PC-3 (cell line): ENCODE measurements around the gene PNMA3. TPM values are rescaled to one million over a fixed set of nuclear protein-coding genes. Genes with fewer than 3 reads are reported as not detected.
"Not testable (repeated sequence)": the region's sequence is repeated elsewhere in the genome, so short reads cannot be mapped to it uniquely, and the experiment has no call there.

Experiments used
- ATAC-seq: fragments of 200-7000 bp; cut with Tn5 transposase; 2 replicates; pipeline ENCODE4 v1.9.1; 2020; ENCODE audit warnings: mild to moderate bottlenecking, moderate library complexity
- BruUV-seq: library from RNA; stranded (reverse); fragments of 400-500 nt; replicated peaks from 2 replicates; lab custom pipeline; 2021; lab: Mats Ljungman, UMichigan
- CTCF ChIA-PET: fragments of 300-600 bp; sonication (Branson Sonifier 250); formaldehyde crosslinking; loops from one replicate; lab custom pipeline; 2022; ENCODE audit warnings: antibody characterized with exemption; lab: Charles Lee
- POLR2A ChIA-PET: fragments of 300-600 bp; sonication (Branson Sonifier 250); formaldehyde crosslinking; loops from one replicate; lab custom pipeline; 2022; ENCODE audit warnings: antibody characterized with exemption; ENCODE audit not compliant: unreplicated experiment; lab: Charles Lee
- DNase-seq: peaks from one replicate; pipeline ENCODE4 v3.0.0-alpha.2; 2015
- H2AFZ ChIP-seq: fragments of 300-600 bp; sonication (generic); 2 replicates; pipeline ENCODE4 v1.6.0; 2016; ENCODE audit warnings: antibody characterized with exemption, low read length
- H3F3A ChIP-seq: fragments of 300-600 bp; sonication (generic); one replicate; pipeline ENCODE4 v1.6.0; 2017; ENCODE audit warnings: antibody characterized with exemption, low read length, control low read depth, mild to moderate bottlenecking; ENCODE audit not compliant: unreplicated experiment
- H3K27ac ChIP-seq: fragments of 300-600 bp; sonication (generic); 2 replicates; pipeline ENCODE4 v1.5.1; 2016; ENCODE audit warnings: mild to moderate bottlenecking, low read length
- H3K27me3 ChIP-seq: fragments of 300-600 bp; sonication (generic); 2 replicates; pipeline ENCODE4 v1.6.1; 2016; ENCODE audit warnings: low read length, mixed read lengths
- H3K36me3 ChIP-seq: fragments of 300-600 bp; sonication (generic); 2 replicates; pipeline ENCODE4 v1.6.1; 2016; ENCODE audit warnings: low read depth, mixed run types, low read length, mixed read lengths
- H3K4me1 ChIP-seq: fragments of 300-600 bp; sonication (generic); 2 replicates; pipeline ENCODE4 v1.5.1; 2016; ENCODE audit warnings: low read length; ENCODE audit not compliant: insufficient read depth
- H3K4me2 ChIP-seq: fragments of 300-600 bp; sonication (generic); 2 replicates; pipeline ENCODE4 v1.6.0; 2016; ENCODE audit warnings: low read length
- H3K4me3 ChIP-seq: fragments of 300-600 bp; sonication (generic); 2 replicates; pipeline ENCODE4 v1.5.1; 2016; ENCODE audit warnings: mild to moderate bottlenecking, low read length, mixed read lengths
- H3K79me2 ChIP-seq: fragments of 300-600 bp; sonication (generic); 2 replicates; pipeline ENCODE4 v1.6.1; 2017; ENCODE audit warnings: low read length, mixed read lengths
- H3K9ac ChIP-seq: fragments of 300-600 bp; sonication (generic); 2 replicates; pipeline ENCODE4 v1.6.0; 2016; ENCODE audit warnings: mild to moderate bottlenecking, low read length
- H3K9me2 ChIP-seq: fragments of 300-600 bp; sonication (generic); replicated peaks from 2 replicates; pipeline ENCODE4 v1.6.1; 2016; ENCODE audit warnings: mixed run types, low read length, mixed read lengths
- H3K9me3 ChIP-seq: fragments of 300-600 bp; sonication (generic); 2 replicates; pipeline ENCODE4 v1.6.1; 2016; ENCODE audit warnings: low read length, mixed read lengths
- H4K20me1 ChIP-seq: fragments of 300-600 bp; sonication (generic); 2 replicates; pipeline ENCODE4 v1.6.1; 2016; ENCODE audit warnings: low read length, mixed read lengths
- CTCF ChIP-seq: fragments of 300-600 bp; sonication (generic); conservative IDR thresholded peaks from 2 replicates; pipeline ENCODE4 v1.5.1; 2017; ENCODE audit warnings: antibody characterized with exemption, low read depth, mild to moderate bottlenecking, low read length
- EZH2 ChIP-seq: fragments of 300-600 bp; sonication (generic); IDR thresholded peaks from one replicate; pipeline ENCODE4 v1.6.1; 2017; ENCODE audit warnings: antibody characterized with exemption, mild to moderate bottlenecking, low read length; ENCODE audit not compliant: unreplicated experiment
- EZH2phosphoT487 ChIP-seq: fragments of 300-600 bp; sonication (generic); IDR thresholded peaks from 2 replicates; pipeline ENCODE4 v1.6.1; 2018; ENCODE audit warnings: mild to moderate bottlenecking, antibody characterized with exemption, low read length, borderline replicate concordance
- intact Hi-C: fragments of 100-400 bp; cut with micrococcal nuclease; formaldehyde crosslinking; loops from 2 replicates; pipeline ENCODE4 v1.9.0; 2023
- total RNA-seq: library from RNA; depleted of rRNA; stranded (reverse); fragments of >200 nt; gene quantifications from 2 replicates; pipeline ENCODE4 v1.2.3, GENCODE V29; 2014

PNMA3 gene
- total RNA-seq, 1 experiment from 2014 or later, result not detected

GRCh38 chrX:153074262-153074899, 18.1 kb downstream of the PNMA3 start:
- POLR2A ChIA-PET, result no interaction called here
- no peaks in the 10 kb centered on the region for H3K36me3 ChIP-seq

GRCh38 chrX:153074935-153075334, 18.7 kb downstream of the PNMA3 start:
- no peak overlapping the region for H3K4me2 ChIP-seq
- no peak for TF ChIP-seq EZH2
- TF ChIP-seq EZH2phosphoT487, result no peak
- TF ChIP-seq CTCF, result no peak
- BruUV-seq, result no TSS peak
- DNase-seq (no peak), ATAC-seq (no peak)
- H3K27ac ChIP-seq, result no peak overlapping the region
- intact Hi-C loops, result no loop called here
- H3K79me2 ChIP-seq, result no peaks in the 10 kb centered on the region
- H4K20me1 ChIP-seq, result no peaks in the 10 kb centered on the region
- no peak overlapping the region for H3K9ac ChIP-seq
- no peak overlapping the region for H2AFZ ChIP-seq
- H3K9me2 ChIP-seq, result no peaks in the 10 kb centered on the region
- POLR2A ChIA-PET, result no interaction called here
- H3K4me3 ChIP-seq, result no peak overlapping the region
- H3K36me3 ChIP-seq, result no peaks in the 10 kb centered on the region
- H3K9me3 ChIP-seq, result no peaks in the 10 kb centered on the region
- H3F3A ChIP-seq, result no peaks in the 10 kb centered on the region
- CTCF ChIA-PET, result no interaction called here
- no peaks in the 10 kb centered on the region for H3K27me3 ChIP-seq
- no peaks in the 10 kb centered on the region for H3K4me1 ChIP-seq

More at GRCh38 chrX:153074262-153074899, 18.1 kb downstream of the PNMA3 start:
- no peak overlapping the region for H3K4me3 ChIP-seq
- CTCF ChIA-PET, result no interaction called here
- H2AFZ ChIP-seq, result no peak overlapping the region
- no peak overlapping the region for H3K27ac ChIP-seq
- no peaks in the 10 kb centered on the region for H3K9me2 ChIP-seq
- BruUV-seq, result no TSS peak
- H4K20me1 ChIP-seq, result no peaks in the 10 kb centered on the region
- H3K9me3 ChIP-seq, result no peaks in the 10 kb centered on the region
- H3K4me1 ChIP-seq, result no peaks in the 10 kb centered on the region
- no peak for TF ChIP-seq EZH2
- TF ChIP-seq EZH2phosphoT487, result no peak
- no peak for DNase-seq
- no peaks in the 10 kb centered on the region for H3K79me2 ChIP-seq
- H3F3A ChIP-seq, result no peaks in the 10 kb centered on the region
- ATAC-seq, result no peak
- no peak overlapping the region for H3K4me2 ChIP-seq
- H3K27me3 ChIP-seq, result no peaks in the 10 kb centered on the region
- H3K9ac ChIP-seq, result no peak overlapping the region
- intact Hi-C loops, result no loop called here

GRCh38 chrX:153075366-153075765, 19.1 kb downstream of the PNMA3 start:
- H3K4me2 ChIP-seq, result no peak overlapping the region
- H3K79me2 ChIP-seq, result no peaks in the 10 kb centered on the region
- H3K4me1 ChIP-seq, result no peaks in the 10 kb centered on the region
- no peak overlapping the region for H3K4me3 ChIP-seq
- H3F3A ChIP-seq, result no peaks in the 10 kb centered on the region
- H4K20me1 ChIP-seq, result no peaks in the 10 kb centered on the region
- no peaks in the 10 kb centered on the region for H3K36me3 ChIP-seq
- H3K9me3 ChIP-seq, result no peaks in the 10 kb centered on the region
- no peak overlapping the region for H3K9ac ChIP-seq
- BruUV-seq, result no TSS peak
- TF ChIP-seq CTCF, result no peak
- no peak for TF ChIP-seq EZH2
- TF ChIP-seq EZH2phosphoT487, result no peak
- intact Hi-C loops, result no loop called here
- no peak overlapping the region for H2AFZ ChIP-seq
- ATAC-seq (no peak), DNase-seq (no peak)
- H3K27me3 ChIP-seq, result no peaks in the 10 kb centered on the region
- no peak overlapping the region for H3K27ac ChIP-seq
- ChIA-PET POLR2A (no interaction called here), CTCF (no interaction called here)
- no peaks in the 10 kb centered on the region for H3K9me2 ChIP-seq

- BruUV-seq, H3K9me3 ChIP-seq, H3K9me2 ChIP-seq, DNase-seq, CTCF ChIA-PET, H3K36me3 ChIP-seq, POLR2A ChIA-PET, H3K27me3 ChIP-seq, H4K20me1 ChIP-seq, H3F3A ChIP-seq, H3K4me1 ChIP-seq, H2AFZ ChIP-seq, H3K4me2 ChIP-seq, H3K9ac ChIP-seq, H3K79me2 ChIP-seq, H3K27ac ChIP-seq, intact Hi-C loops, H3K4me3 ChIP-seq: not testable (repeated sequence)
- ATAC-seq, result peak; percentile 45; the same call in 1 of the 2 replicates
Observed at GRCh38 chrX:153077437-153078135, 21.3 kb downstream of the PNMA3 start.
